GM19372 (cell line): ENCODE data around the gene ZNF652.
"Not testable (repeated sequence)": the region's sequence is repeated elsewhere in the genome, so short reads cannot be mapped to it uniquely, and the experiment has no call there.

Experiments used
- ATAC-seq: cut with Tn5 transposase; IDR thresholded peaks from one replicate; pipeline ENCODE4 v1.9.1; 2021; ENCODE audit warnings: mild to moderate bottlenecking, low read depth, moderate library complexity; ENCODE audit not compliant: unreplicated experiment

Gene ZNF652

DNA sequence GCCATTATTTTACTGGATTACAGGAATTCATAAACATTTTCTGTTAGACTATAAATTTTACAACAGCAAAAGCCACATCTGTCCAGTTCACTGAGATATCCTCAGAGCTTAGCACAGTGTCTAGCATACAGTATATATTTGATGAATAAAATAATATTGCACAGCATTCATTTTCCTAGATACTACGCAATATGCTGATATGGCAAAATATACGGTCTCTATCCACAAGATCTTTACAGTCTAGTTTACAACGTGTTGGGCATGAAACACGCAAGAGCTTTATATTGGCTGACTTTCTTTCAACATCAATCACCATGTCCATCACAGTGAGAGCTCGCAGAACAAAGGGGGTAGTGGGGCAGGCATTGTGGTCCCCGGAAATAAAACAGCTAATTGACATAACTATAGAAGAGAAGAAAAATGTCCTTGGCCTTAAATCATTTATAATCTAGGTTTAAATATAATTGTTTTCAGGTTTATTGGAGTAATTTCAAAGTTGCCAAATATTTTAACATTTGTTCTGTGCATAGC is 43.5 kb downstream of the ZNF652 start:
- ATAC-seq: no peak

DNA sequence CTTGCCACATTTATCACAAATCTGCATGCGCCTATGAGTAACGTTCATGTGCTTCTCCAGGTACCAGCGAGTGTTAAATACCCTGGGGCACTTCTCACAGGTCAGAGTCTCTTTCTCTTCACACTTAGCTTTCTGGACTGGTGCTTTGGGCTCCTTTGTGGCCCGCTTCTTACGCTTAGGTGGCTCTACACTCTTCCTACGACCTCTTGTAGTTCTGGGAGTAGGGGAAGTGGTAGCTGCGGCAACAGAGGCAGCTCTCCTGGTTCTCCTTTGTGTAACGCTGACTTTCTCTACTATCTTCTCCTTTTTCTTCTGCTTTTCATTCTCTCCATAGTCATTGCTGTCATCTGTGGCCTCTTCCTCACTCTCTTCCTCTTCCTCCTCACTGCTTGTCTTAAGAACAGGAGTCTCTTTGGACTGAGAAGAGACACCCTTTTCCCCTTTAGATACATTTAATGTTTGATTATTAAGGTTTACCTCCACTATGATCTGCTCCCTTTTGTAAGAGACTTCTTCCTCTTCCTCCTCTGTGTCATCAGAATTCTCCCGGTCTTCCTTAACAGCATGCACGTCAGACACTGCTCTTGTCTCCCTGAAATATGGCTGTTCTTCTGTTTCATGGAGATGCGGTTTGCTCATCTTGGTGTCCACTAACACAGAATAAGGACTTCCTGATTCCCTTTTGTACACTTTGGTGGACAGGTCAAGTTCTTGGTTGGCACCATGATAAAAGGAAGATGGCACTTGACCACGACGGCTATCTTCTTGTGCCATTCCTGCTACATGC is 45.0 kb downstream of the ZNF652 start:
- ATAC-seq: no peak

GRCh38 chr17:49316258-49316570 is 45.8 kb downstream of the ZNF652 start:
- no peak for ATAC-seq

DNA sequence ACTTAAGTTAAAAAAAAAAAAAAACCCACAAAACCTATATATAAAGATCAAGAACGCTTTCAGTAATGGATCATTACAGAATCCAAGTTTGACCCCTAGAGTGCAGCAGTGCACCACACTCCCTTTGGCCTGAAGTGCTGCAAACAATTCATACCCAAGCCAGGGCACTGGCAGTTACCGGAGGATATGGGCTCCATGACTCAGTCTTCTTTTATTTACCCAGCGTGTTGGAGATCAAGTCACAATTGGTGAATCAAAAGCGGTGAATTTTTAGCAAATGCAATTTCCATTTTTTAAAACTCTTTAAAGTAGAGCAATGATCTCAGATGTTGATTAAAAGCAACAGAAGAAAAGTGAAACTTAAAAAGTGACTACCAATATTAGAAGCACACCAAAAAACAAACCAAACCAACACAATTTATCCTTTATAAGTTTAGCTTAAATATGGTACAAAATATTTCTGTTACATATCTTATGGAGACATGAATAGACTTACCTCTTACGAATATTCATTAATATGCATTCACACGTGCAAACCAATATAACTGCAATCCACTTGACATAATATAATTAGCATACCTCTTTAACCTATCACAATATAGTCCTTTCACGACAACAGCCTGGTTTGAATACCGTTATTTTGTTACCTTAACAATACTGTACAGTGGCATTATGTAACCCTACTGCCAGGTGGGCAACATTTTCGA is 46.3 kb downstream of the ZNF652 start:
- ATAC-seq: no peak

DNA sequence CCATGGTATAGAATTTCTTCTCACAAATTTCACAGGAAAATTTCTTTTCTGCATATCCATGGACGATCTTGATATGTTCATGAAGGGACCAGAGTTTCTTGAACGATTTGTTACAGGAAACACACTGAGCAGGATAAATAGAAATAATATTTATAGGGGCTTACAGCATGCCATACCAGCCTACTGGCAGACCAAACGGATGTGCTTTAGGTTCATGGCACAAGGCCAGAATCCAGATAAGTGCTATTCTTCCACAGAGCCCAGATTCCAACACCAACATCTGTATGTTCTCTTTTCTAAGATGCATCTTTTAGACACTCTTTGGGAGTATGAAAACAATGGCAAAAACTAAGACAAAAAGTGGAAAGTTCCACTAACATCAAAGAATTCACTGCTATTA is 49.3 kb downstream of the ZNF652 start:
- ATAC-seq: no peak

- ATAC-seq: no peak
Observed at GRCh38 chr17:49299996-49300395, 62.1 kb downstream of the ZNF652 start.

- no peak for ATAC-seq
Observed at GRCh38 chr17:49298371-49298976, 63.6 kb downstream of the ZNF652 start.

- no peak for ATAC-seq
Observed at GRCh38 chr17:49297141-49297540, 64.9 kb downstream of the ZNF652 start.

DNA sequence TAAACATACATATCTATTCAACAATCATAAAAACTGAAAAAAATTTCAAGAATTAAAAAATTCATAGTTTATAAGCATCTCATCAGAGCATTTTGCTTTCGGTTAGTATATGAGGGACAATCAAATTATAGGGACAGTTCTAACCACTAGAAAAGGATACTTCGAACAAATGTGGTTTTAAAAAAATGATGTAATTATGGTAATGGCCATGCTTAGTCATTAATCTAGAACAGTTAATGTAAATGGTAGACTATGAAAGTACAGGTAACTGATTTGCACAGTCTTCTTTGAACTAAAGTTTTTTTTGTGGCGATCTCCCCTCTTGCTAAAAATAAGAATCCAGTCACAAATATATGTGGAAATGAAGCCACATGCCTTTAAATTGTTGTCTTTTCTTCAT is 67.9 kb downstream of the ZNF652 start:
- no peak for ATAC-seq

DNA sequence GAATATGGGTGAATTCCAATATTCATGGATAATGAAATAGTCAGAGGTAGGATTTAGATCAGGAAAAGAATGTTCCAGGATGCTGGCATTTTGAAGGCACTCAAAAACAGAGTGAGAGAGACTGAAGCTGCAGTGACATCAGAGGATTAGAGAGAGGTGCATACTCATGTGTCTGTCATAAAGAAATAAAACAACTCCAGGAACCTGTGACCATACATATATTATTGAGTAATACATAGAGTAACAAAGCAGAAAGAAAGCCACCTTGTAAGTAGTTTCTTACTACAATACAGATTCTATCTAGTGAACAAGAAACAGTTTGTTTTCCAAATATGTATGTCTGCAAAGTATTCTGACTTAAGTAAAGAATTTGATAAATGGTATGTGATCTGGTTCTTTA is 69.1 kb downstream of the ZNF652 start:
- ATAC-seq: no peak

- ATAC-seq: no peak
Observed at GRCh38 chr17:49291929-49292328, 70.1 kb downstream of the ZNF652 start.

DNA sequence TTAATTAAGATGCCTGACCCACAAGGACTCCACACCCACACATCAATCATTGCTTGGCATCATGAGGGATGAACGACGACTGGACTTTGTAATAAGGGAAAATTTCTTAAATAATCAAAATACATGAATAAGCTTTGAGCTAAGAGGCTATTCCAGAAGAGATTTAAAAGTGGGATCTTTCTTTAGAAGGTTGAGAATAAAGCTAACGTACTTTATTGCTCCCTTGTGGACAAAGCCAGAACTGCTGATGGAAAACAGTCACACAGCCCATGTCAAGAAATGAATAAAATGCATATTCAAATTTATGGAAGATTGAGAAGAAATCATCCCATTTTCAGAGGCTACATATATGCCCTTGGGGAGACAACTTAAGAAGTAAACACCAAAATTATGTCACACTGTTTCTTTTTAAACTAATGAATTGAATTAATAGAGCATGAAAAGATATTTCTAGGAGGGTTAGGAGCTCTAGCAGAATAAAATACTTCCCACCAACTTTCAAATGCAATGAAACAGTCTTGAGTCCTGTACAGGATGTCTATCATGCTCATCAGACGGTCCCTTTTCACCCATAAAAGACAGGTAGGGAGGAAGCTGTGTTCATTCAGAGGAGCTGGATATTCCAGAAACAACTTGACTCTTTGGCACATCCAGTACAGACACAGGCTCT is 71.2 kb downstream of the ZNF652 start:
- no peak for ATAC-seq

- no peak for ATAC-seq
Observed at GRCh38 chr17:49288388-49288787, 73.7 kb downstream of the ZNF652 start.

GRCh38 chr17:49287481-49287880 is 74.6 kb downstream of the ZNF652 start:
- no peak for ATAC-seq

DNA sequence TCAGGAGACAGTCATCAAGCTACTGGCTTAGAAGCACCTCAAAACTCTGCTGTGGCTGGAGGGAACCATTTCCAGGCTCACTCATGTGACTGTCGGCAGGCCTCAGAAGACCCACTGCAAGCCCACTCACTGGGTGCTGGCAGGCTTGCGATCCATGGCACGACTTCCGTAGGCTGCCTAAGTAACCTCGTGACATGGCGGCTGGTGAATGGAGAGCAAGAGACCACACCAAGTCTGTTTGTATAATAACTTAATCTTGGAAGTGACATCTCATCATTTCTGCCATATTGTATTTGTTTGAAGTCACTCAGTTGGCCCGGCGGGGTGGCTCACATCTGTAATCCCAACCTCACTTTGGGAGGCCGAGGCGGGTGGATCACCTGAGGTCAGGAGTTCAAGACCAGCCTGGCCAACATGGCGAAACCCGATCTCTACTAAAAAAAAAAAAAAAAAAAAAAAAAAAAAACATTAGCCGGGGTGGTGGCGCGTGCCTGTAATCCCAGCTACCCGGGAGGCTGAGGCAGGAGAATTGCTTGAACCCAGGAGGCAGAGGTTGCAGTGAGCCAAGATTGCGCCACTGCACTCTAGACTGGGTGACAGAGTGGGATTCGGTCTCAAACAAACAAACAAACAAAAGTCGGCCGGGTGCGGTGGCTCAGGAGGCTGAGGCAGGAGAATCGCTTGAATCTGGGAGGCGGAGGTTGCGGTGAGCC is 75.6 kb downstream of the ZNF652 start:
- not testable (repeated sequence) for ATAC-seq

- ATAC-seq: no peak
Observed at GRCh38 chr17:49285716-49286115, 76.3 kb downstream of the ZNF652 start.

GRCh38 chr17:49280918-49281317 is 81.1 kb downstream of the ZNF652 start:
- no peak for ATAC-seq

GRCh38 chr17:49280061-49280460 is 82.0 kb downstream of the ZNF652 start:
- ATAC-seq: no peak

DNA sequence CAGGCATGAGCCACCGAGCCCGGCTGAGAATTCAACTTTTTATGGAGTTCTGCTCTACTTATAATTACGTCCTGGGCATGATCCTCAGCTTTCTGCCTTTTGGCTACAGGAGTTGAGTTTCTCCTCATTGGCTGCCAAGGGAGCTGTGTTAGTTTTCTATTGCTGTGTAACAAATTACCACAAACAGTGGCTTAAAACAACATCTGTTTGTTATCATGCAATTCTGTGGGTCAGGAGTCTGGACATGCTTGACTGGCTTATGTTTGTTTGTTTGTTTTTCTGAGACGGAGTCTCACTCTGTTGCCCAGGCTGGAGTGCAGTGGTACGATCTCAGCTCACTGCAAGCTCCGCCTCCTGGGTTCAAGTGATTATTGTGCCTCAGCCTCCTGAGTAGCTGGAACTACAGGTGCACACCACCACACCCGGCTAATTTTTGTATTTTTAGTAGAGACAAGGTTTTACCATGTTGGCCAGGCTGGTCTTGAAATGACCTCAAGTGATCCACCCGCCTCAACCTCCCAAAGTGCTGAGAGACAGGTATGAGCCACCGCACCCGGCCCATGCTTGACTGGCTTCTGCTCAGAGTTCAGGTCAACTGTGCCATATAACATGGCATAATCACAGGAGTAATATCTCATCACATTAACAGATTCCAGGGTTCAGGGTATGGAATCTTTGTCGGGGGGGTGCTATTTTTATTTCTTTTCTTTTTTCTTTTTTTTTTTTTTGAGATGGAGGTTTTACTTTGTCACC is 82.6 kb downstream of the ZNF652 start:
- ATAC-seq: not testable (repeated sequence)

- ATAC-seq: no peak
Observed at GRCh38 chr17:49278076-49278475, 84.0 kb downstream of the ZNF652 start.
